ENCODE results near the gene CTSH. TPM values are rescaled to one million over a fixed set of nuclear protein-coding genes. Genes with fewer than 3 reads are reported as not detected.
A peak's percentile ranks its signal among the peaks of the same experiment; 100 is the strongest.

CTSH gene
- total and polyA plus RNA-seq, 2 of the 13 experiments (the other 11 are each of a cell fraction or from before 2014, with no cell fraction given) = 265 to 653 TPM

GRCh38 chr15:78993931-78994530 lies 49.2 kb upstream of the CTSH start (continued):
- TF ChIP-seq ZKSCAN8 (CRISPR knock-in tag; IDR thresholded peaks at IDR 0.05; ENCODE audit: borderline replicate concordance) (peak; percentile 93), HHEX (CRISPR knock-in tag; IDR thresholded peaks at IDR 0.05) (peak; percentile 91), SMC3 (IDR thresholded peaks at IDR 0.05; ENCODE audit: low read length) (peak; percentile 10), PLSCR1 (CRISPR knock-in tag; IDR thresholded peaks at IDR 0.05; ENCODE audit: borderline replicate concordance) (no peak), BHLHE40 (IDR thresholded peaks at IDR 0.05; ENCODE audit: low read length) (peak; percentile 56), ZFP36L2 (CRISPR knock-in tag; IDR thresholded peaks at IDR 0.05) (peak; percentile 58; the same call in 1 of the 2 replicates), ZSCAN22 (CRISPR knock-in tag; IDR thresholded peaks at IDR 0.05) (no peak), MEF2D (CRISPR knock-in tag; IDR thresholded peaks at IDR 0.05) (peak; percentile 96), ZHX2 (IDR thresholded peaks at IDR 0.05; ENCODE audit: low read depth) (no peak), ZHX2 (CRISPR knock-in tag; IDR thresholded peaks at IDR 0.05; ENCODE audit: borderline replicate concordance) (peak; percentile 66; the same call in 1 of the 2 replicates), ZNF749 (CRISPR knock-in tag; IDR thresholded peaks at IDR 0.05; ENCODE audit: borderline replicate concordance) (peak; percentile 89; the same call in 1 of the 2 replicates), ZNF546 (CRISPR knock-in tag; conservative IDR thresholded peaks at IDR 0.05) (0 out of 2 replicates have a peak, but pooled peaks have one; percentile 57), SOX5 (CRISPR knock-in tag; IDR thresholded peaks at IDR 0.05; ENCODE audit: borderline replicate concordance) (peak; percentile 96), MXI1 (IDR thresholded peaks at IDR 0.05; ENCODE audit: borderline replicate concordance, low read depth, low read length) (no peak)
- TF ChIP-seq, protein P1, sequence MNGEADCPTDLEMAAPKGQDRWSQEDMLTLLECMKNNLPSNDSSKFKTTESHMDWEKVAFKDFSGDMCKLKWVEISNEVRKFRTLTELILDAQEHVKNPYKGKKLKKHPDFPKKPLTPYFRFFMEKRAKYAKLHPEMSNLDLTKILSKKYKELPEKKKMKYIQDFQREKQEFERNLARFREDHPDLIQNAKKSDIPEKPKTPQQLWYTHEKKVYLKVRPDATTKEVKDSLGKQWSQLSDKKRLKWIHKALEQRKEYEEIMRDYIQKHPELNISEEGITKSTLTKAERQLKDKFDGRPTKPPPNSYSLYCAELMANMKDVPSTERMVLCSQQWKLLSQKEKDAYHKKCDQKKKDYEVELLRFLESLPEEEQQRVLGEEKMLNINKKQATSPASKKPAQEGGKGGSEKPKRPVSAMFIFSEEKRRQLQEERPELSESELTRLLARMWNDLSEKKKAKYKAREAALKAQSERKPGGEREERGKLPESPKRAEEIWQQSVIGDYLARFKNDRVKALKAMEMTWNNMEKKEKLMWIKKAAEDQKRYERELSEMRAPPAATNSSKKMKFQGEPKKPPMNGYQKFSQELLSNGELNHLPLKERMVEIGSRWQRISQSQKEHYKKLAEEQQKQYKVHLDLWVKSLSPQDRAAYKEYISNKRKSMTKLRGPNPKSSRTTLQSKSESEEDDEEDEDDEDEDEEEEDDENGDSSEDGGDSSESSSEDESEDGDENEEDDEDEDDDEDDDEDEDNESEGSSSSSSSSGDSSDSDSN (CRISPR knock-in tag; IDR thresholded peaks at IDR 0.05) = peak; percentile 90
- TF ChIP-seq, protein P2, sequence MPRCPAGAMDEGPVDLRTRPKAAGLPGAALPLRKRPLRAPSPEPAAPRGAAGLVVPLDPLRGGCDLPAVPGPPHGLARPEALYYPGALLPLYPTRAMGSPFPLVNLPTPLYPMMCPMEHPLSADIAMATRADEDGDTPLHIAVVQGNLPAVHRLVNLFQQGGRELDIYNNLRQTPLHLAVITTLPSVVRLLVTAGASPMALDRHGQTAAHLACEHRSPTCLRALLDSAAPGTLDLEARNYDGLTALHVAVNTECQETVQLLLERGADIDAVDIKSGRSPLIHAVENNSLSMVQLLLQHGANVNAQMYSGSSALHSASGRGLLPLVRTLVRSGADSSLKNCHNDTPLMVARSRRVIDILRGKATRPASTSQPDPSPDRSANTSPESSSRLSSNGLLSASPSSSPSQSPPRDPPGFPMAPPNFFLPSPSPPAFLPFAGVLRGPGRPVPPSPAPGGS (CRISPR knock-in tag; IDR thresholded peaks at IDR 0.05) = peak; percentile 64; the same call in 1 of the 2 replicates
- TF ChIP-seq, protein P3, sequence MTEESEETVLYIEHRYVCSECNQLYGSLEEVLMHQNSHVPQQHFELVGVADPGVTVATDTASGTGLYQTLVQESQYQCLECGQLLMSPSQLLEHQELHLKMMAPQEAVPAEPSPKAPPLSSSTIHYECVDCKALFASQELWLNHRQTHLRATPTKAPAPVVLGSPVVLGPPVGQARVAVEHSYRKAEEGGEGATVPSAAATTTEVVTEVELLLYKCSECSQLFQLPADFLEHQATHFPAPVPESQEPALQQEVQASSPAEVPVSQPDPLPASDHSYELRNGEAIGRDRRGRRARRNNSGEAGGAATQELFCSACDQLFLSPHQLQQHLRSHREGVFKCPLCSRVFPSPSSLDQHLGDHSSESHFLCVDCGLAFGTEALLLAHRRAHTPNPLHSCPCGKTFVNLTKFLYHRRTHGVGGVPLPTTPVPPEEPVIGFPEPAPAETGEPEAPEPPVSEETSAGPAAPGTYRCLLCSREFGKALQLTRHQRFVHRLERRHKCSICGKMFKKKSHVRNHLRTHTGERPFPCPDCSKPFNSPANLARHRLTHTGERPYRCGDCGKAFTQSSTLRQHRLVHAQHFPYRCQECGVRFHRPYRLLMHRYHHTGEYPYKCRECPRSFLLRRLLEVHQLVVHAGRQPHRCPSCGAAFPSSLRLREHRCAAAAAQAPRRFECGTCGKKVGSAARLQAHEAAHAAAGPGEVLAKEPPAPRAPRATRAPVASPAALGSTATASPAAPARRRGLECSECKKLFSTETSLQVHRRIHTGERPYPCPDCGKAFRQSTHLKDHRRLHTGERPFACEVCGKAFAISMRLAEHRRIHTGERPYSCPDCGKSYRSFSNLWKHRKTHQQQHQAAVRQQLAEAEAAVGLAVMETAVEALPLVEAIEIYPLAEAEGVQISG (CRISPR knock-in tag; IDR thresholded peaks at IDR 0.05) = peak; percentile 84
